Occipital lobe (tissue), 2 donors: ENCODE results near the gene UBR3. TPM values are rescaled to one million over a fixed set of nuclear protein-coding genes. Genes with fewer than 3 reads are reported as not detected.
"Not testable (repeated sequence)": the region's sequence is repeated elsewhere in the genome, so short reads cannot be mapped to it uniquely, and the experiment has no call there.

Experiments
- DNase-seq: peaks from one replicate; lab custom pipeline; 2025; lab: John Stamatoyannopoulos, UW
- total RNA-seq: library from RNA; depleted of rRNA; stranded (reverse); fragments of >200 nt; gene quantifications from one replicate; pipeline ENCODE4 v1.2.3, GENCODE V29; 2014

The UBR3 gene
- total RNA-seq, 1 donor from 2014 or later, result 135 TPM

GRCh38 chr2:169868951-169869350 lies 41.7 kb downstream of the UBR3 start:
- no peak for DNase-seq

GRCh38 chr2:169871369-169871768 lies 44.1 kb downstream of the UBR3 start:
- DNase-seq, result not testable (repeated sequence)

DNA sequence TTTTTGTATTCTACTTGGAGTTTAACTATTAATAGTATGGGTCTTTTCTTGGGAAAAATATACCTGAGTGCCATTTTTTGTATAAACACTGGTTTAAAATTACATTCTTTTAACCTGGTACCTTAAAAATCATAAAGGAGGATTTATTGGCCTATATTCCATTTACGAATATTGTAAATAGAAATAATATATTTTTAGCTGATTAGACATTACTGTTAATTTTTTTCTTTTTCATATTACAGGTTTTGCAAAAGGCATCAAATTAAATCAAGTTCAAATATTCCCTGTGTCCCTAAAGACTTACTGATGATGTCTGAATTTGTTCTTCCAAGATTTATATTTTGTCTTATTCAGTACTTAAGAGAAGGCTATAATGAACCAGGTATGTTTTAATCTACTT lies 44.7 kb downstream of the UBR3 start:
- no peak for DNase-seq

DNA sequence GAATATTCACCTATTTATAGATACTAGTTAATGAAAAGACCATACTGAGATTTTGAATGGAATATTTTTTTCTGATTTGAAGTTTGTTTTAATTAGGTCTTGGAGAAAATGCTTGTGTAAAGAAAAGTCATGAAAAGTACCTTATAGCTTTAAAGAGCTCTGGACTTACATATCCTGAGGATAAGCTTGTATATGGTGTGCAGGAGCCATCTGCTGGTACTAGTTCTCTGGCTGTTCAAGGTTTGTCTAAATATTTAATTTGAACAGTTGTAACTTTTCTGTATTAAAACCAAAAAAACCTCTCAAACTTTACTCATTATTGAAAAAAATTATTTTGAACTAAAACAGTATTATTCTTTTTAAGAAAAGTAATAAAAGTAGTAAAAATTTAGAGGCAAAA lies 50.1 kb downstream of the UBR3 start:
- DNase-seq, result no peak

GRCh38 chr2:169887120-169887519 lies 59.9 kb downstream of the UBR3 start:
- DNase-seq, result no peak

DNA sequence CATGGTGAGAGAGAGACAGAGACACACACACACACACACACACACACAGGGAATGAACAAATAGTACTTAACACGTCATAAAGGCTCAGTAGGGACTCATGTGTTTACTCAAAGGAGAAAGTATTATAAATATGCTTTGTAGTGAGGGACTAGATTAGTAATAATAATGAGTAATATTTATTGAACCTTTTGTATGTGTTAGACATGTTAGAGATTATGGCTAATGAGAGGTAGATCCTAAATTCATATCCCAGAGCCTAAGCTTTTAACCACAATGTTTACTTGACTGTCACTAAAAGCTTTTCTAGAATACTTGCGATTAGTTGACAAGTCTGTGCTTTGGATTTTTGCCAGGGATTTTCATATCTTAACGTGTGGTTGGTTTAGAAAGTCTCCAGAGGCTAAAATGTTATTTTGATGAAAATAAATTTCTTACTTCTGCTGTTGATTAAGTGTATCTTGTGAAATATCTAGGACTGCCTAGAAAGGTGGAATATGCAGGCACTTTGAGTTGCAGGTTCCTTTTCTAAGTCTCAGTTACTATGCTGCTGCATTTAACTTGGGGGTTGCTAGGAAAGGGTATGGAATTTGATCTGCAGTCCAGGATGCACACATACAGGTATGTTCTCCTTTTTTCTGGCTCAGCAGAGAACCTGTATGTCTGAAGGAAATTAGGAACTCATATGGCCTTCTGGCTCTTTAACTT lies 64.5 kb downstream of the UBR3 start:
- DNase-seq, result no peak

DNA sequence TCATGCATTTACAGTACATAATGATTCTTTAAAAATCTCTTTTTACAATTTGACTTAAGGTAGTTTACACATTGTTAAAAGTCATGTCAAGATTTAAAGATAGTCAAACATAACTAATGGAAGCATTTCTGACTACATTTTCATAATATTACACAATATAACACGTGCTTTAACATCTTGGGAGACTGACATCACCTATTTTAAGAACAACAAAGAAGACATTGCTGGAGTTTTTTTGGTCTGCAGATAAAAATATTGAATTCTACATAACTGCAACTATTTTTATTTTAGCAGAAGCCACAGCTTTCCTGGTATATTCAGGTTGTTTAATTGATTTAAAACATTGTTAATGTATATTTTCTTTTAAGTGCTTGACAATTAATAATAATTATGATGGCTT lies 65.7 kb downstream of the UBR3 start:
- no peak for DNase-seq

DNA sequence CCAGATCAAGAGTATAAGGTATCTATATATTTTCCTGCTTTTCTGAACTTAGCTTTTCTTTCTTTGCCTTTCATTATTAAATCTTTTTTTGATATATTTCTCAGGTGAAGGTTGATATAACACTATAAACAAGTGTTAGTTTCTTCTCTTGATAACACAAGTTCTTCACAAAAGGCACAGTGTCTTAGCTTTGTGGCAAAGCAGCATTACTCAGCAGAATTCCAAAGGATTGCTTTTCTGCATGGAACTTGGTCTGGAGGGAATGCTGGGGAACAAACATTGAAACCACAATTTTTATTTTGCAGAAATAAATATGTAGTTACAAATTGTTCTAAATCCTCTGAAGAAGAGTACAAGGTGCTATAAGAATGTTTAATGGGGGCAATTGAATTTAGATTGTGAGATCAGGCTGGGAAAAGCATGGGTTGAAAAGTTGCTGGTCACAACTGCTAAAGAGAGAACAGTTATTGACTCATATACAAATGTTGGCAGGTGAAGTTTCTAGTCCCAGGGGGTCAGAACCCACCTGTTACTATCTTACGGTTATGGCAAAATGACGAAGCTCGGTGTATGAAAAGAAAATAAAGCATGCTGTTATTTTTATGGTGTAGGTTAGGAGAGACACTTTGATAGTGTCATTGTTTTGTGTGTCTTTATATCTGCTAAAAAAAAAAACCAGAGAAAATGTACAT lies 68.2 kb downstream of the UBR3 start:
- no peak for DNase-seq

DNA sequence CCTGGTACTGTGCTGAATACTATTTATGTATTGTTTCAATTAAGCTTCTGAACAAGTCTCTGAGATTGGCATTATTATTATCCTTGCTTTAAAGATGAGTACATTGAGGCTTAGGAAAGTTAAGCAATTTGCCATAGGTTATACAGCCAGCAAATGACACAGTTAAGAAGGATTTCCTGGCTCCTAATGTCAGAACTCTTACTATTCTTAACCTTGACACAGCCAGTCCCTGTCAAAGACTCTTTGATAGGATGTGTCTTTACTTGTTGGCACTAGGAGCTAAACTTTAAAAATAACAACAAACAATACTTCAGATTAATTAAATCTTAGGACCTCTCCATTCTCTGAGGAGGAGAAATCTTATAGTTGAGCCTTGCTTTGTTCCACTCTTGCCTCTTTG lies 70.6 kb downstream of the UBR3 start:
- DNase-seq, result no peak

- DNase-seq, result not testable (repeated sequence)
These were observed 72.8 kb downstream of the UBR3 start for GRCh38 chr2:169900103-169900502.

- DNase-seq, result no peak
These were observed 73.4 kb downstream of the UBR3 start for GRCh38 chr2:169900686-169901085.

- DNase-seq, result no peak
These were observed 79.5 kb downstream of the UBR3 start for GRCh38 chr2:169906731-169907130.

DNA sequence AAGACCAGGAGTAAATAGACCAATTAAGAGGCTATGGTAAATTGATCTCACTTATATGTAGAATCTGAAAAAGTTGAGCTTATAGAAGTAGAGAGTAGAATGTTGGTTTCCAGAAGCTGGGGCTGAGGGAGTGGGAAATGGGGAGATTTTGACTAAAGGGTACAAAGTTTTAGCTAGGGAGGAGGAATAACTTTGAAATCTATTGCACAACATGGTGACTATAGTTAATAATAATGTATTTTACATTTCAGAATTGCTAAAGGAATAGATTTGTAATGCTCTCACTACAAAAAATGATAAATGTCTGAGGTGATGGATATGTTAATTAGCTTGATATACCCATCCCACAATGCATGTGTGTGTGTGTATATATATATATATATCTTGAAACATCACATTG lies 82.1 kb downstream of the UBR3 start:
- no peak for DNase-seq

GRCh38 chr2:169910109-169910799 lies 83.0 kb downstream of the UBR3 start:
- DNase-seq, result no peak

DNA sequence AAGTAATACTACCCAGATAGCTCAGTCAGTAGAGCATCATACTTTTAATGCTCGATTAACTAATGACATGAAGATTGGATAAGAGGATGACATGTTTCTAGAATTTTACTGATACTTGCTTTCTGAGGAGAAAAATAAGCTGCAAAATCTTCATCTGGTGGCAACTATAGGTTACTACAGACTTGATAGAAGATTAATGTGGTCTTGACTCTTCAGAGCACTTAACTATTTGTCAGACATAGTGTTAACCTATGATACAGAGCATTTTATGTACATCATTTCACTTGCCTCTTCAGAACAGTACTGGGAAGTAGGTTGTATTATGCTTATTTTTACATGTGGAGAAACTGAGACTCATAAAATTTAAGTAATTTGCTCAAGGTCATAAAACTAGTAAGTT lies 83.9 kb downstream of the UBR3 start:
- no peak for DNase-seq

DNA sequence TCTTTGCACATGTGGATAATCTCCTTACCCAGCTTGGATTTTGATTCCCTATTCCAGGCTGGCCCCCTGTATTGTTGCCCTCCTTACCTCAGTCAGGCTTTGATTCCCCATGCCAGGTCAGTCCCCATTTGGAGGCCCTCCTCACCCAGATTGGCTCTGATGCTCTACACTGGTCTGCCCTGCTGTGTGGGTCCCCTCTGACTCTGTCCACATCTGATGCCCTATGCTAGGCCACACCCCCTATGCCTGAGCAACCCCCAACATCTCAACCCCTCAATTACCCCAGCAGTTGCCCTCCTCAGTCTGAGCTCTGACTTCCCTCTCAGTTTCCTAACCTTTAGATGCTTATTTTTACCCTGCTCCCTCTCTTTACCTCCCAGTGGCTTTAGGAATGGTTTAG lies 89.4 kb downstream of the UBR3 start:
- no peak for DNase-seq

DNA sequence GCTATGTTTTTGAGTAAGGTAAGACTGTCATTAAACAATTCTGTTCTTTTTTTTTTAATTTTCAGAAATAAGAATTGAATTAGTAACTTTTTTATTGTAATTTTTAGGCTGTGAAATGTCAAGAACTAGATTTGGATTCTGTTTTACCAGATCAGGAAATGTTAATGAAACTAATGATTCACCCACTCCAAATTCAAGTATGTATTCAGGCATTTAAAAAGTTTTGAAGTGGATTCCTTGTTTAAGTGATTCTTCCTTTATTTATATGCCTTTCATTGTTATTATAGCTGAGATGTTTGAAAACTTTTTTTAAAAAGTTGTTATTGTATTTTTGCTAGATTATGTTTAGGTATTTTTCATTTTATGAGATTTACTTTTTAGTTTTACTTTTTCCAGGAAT lies 96.7 kb downstream of the UBR3 start:
- DNase-seq, result no peak

DNA sequence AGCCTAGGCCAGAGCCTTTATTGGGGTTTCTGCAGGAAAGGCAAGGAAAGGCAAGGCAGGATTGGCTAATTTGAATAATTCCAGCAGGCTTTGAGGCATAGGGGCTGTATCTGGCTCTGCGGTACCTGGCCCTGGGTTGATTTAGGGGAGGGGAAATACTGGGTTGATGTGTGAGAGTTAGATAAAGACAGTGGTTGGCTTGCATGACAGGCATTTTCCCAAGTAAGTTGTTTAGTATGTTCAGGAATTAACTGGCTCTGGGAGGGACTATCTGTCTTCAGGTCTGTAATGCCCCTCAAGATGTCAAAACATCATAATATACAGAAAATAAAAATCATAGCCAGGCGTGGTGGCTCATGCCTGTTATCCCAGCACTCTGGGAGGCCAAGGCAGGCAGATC lies 98.7 kb downstream of the UBR3 start:
- no peak for DNase-seq

GRCh38 chr2:169928463-169928864 lies 101.2 kb downstream of the UBR3 start:
- no peak for DNase-seq

DNA sequence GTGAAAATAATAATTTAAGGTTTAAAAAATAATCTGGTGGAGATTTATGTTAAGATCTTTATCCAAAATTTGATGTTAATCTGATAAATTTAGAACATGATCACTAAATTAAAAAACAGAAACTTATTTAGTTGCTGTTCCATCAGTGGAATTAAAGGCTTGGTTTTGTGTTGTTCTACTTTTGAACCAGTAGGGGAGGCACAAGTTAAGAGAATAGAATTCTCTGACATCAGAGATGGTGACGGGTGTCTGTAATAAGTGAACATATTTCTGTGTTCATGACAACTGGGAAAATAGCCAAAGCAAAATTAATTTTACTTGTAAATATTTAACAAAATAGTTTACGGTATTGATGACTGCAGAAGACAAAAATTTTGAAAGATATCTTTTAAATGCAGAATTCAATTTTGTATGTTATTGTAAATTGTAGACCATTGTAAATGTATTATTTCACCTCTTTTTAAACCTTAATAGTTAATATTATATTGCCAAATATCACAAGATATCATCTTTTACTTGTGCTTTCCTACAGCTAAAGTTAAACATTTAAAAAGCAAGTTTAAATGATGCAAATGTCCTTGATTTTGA lies 106.0 kb downstream of the UBR3 start:
- no peak for DNase-seq

- not testable (repeated sequence) for DNase-seq
These were observed 109.4 kb downstream of the UBR3 start for GRCh38 chr2:169936652-169937051.

GRCh38 chr2:169945515-169945914 lies 118.3 kb downstream of the UBR3 start:
- no peak for DNase-seq
